Measurements from ENCODE around the gene TIMM10B. TPM values are rescaled to one million over a fixed set of nuclear protein-coding genes. Genes with fewer than 3 reads are reported as not detected.

TIMM10B gene
- total and polyA plus RNA-seq, 4 donors = 16.1 to 31.9 (median 16.7) TPM

DNA sequence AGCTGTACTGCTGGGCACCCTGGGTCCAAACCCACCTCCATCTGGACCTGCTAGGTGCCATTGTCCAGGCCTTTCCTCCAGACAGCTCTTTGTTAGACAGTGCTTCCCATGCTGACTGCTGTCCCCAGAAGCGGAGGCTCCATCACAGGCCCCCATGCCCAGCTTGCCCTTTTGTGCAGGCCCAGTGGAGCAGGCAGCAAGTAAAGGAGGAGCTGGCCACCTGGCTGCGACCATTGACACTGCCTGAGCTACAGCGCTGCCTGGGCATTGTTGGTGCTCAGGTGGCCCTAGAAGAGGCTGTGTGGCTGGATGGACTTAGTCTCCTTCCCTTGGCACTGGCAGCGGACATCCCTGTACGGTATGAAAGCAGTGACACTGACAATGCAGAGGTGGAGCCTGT lies 17.2 kb downstream of the TIMM10B start:
- H3K9me3 ChIP-seq (ENCODE audit: control insufficient read depth in 4 of 4, low read length in 3 of 4) = no peaks in the 10 kb centered on the region
- WGBS = 94% methylated on average over 5 of the region's 5 CpGs
- H3K36me3 ChIP-seq (ENCODE audit: control insufficient read depth in 4 of 4, insufficient read depth in 3 of 4, low read depth in 1 of 4, low read length in 3 of 4) = peaks cover 0 to 22% (median 6%) of the 10 kb centered on the region in 4 donors
- H3K27me3 ChIP-seq (ENCODE audit: control insufficient read depth in 4 of 4, insufficient read depth in 4 of 4, low read length in 3 of 4) = no peaks in the 10 kb centered on the region
- TF ChIP-seq RAD21 (IDR thresholded peaks at IDR 0.05) (no peak), HNF4G (IDR thresholded peaks at IDR 0.05) (no peak)
- TF ChIP-seq, protein P1, sequence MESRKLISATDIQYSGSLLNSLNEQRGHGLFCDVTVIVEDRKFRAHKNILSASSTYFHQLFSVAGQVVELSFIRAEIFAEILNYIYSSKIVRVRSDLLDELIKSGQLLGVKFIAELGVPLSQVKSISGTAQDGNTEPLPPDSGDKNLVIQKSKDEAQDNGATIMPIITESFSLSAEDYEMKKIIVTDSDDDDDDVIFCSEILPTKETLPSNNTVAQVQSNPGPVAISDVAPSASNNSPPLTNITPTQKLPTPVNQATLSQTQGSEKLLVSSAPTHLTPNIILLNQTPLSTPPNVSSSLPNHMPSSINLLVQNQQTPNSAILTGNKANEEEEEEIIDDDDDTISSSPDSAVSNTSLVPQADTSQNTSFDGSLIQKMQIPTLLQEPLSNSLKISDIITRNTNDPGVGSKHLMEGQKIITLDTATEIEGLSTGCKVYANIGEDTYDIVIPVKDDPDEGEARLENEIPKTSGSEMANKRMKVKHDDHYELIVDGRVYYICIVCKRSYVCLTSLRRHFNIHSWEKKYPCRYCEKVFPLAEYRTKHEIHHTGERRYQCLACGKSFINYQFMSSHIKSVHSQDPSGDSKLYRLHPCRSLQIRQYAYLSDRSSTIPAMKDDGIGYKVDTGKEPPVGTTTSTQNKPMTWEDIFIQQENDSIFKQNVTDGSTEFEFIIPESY (IDR thresholded peaks at IDR 0.05) = no peak
- no peak overlapping the region for H3K9ac ChIP-seq (ENCODE audit: low read depth in 1 of 2, low read length in 2 of 2)
- H3K4me1 ChIP-seq (ENCODE audit: control insufficient read depth in 4 of 4, insufficient read depth in 4 of 4, low read length in 3 of 4) = peaks cover 0 to 5% (median 5%) of the 10 kb centered on the region in 4 donors
- H3K27ac ChIP-seq (ENCODE audit: low read depth in 1 of 2, low read length in 2 of 2) = no peak overlapping the region
- no peak for DNase-seq (ENCODE audit: low spot score)
- H3K4me3 ChIP-seq (ENCODE audit: low read depth in 1 of 3, low read length in 3 of 3) = no peak overlapping the region

DNA sequence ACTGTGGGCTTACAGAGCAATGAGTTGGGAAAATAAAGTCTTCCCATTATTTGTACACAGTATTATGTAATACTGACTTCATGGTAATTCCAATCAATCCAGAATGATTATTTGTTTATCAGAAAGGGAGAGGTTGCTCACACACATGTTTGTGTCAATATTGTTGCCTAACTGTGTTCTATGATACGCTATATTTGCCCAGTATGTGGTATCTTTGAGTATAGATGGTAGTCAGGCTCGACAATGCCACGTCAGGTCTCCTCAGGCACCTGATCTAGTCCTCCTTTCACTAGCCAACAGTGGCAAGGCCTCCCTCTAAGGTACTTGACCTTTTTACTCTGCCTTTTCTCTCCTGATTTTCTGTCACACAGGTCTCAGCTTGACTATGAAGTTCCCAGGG lies 21.1 kb downstream of the TIMM10B start:
- no peaks in the 10 kb centered on the region for H3K27me3 ChIP-seq (ENCODE audit: control insufficient read depth in 4 of 4, insufficient read depth in 4 of 4, low read length in 3 of 4)
- no peak overlapping the region for H3K9ac ChIP-seq (ENCODE audit: low read depth in 1 of 2, low read length in 2 of 2)
- H3K27ac ChIP-seq (ENCODE audit: low read depth in 1 of 2, low read length in 2 of 2) = no peak overlapping the region
- H3K9me3 ChIP-seq (ENCODE audit: control insufficient read depth in 4 of 4, low read length in 3 of 4) = no peaks in the 10 kb centered on the region
- peaks cover 0 to 5% (median 5%) of the 10 kb centered on the region in 4 donors for H3K4me1 ChIP-seq (ENCODE audit: control insufficient read depth in 4 of 4, insufficient read depth in 4 of 4, low read length in 3 of 4)
- peaks cover 0 to 24% (median 6%) of the 10 kb centered on the region in 4 donors for H3K36me3 ChIP-seq (ENCODE audit: control insufficient read depth in 4 of 4, insufficient read depth in 3 of 4, low read depth in 1 of 4, low read length in 3 of 4)
- DNase-seq (ENCODE audit: low spot score) = no peak
- TF ChIP-seq HNF4A (conservative IDR thresholded peaks at IDR 0.05) = no peak
- no peak for TF ChIP-seq TAF1 (conservative IDR thresholded peaks at IDR 0.05)
- no peak for TF ChIP-seq RXRA (IDR thresholded peaks at IDR 0.05)
- no peak for TF ChIP-seq NR2F2 (IDR thresholded peaks at IDR 0.05)
- TF ChIP-seq, protein P2, sequence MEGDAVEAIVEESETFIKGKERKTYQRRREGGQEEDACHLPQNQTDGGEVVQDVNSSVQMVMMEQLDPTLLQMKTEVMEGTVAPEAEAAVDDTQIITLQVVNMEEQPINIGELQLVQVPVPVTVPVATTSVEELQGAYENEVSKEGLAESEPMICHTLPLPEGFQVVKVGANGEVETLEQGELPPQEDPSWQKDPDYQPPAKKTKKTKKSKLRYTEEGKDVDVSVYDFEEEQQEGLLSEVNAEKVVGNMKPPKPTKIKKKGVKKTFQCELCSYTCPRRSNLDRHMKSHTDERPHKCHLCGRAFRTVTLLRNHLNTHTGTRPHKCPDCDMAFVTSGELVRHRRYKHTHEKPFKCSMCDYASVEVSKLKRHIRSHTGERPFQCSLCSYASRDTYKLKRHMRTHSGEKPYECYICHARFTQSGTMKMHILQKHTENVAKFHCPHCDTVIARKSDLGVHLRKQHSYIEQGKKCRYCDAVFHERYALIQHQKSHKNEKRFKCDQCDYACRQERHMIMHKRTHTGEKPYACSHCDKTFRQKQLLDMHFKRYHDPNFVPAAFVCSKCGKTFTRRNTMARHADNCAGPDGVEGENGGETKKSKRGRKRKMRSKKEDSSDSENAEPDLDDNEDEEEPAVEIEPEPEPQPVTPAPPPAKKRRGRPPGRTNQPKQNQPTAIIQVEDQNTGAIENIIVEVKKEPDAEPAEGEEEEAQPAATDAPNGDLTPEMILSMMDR (IDR thresholded peaks at IDR 0.05; ENCODE audit: low read depth, low read length, missing input control) = no peak
- no peak for TF ChIP-seq SP1 (IDR thresholded peaks at IDR 0.05)
- TF ChIP-seq JUND (IDR thresholded peaks at IDR 0.05) = no peak
- no peak for TF ChIP-seq EGR1 (IDR thresholded peaks at IDR 0.05; ENCODE audit: low read depth in 2 of 2)
- no peak overlapping the region for H3K4me3 ChIP-seq (ENCODE audit: low read depth in 1 of 3, low read length in 3 of 3)
- 61% methylated on average over 3 of the region's 3 CpGs for WGBS

DNA sequence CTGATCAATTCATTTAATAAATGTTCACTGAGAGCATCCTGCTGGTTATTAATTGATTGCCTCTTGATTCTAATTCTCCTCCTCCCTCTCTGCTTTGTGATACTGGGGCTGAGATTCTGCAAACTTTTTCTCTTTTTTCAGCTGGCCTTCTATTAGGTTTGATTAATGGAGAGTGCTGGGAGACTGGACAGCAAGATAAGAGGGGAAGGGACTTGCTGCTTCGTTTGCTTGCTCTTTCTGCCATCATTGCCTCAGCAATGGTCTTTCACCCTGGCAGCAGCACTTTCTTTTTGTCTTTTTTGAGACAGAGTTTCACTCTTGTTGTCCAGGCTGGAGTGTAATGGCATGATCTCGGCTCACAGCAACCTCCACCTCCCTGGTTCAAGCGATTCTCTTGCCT lies 22.9 kb downstream of the TIMM10B start:
- Histone ChIP-seq H3K9me3 (ENCODE audit: control insufficient read depth in 4 of 4, low read length in 3 of 4) (no peaks in the 10 kb centered on the region), H3K9ac (ENCODE audit: low read depth in 1 of 2, low read length in 2 of 2) (no peak overlapping the region), H3K4me1 (ENCODE audit: control insufficient read depth in 4 of 4, insufficient read depth in 4 of 4, low read length in 3 of 4) (peaks cover 0 to 5% (median 5%) of the 10 kb centered on the region in 4 donors), H3K36me3 (ENCODE audit: control insufficient read depth in 4 of 4, insufficient read depth in 3 of 4, low read depth in 1 of 4, low read length in 3 of 4) (peaks cover 0 to 15% (median 3%) of the 10 kb centered on the region in 4 donors), H3K27ac (ENCODE audit: low read depth in 1 of 2, low read length in 2 of 2) (no peak overlapping the region), H3K4me3 (ENCODE audit: low read depth in 1 of 3, low read length in 3 of 3) (no peak overlapping the region), H3K27me3 (ENCODE audit: control insufficient read depth in 4 of 4, insufficient read depth in 4 of 4, low read length in 3 of 4) (no peaks in the 10 kb centered on the region)
- DNase-seq (ENCODE audit: low spot score) = no peak
- WGBS = 87% methylated on average over 3 of the region's 3 CpGs
- TF ChIP-seq, protein P3, sequence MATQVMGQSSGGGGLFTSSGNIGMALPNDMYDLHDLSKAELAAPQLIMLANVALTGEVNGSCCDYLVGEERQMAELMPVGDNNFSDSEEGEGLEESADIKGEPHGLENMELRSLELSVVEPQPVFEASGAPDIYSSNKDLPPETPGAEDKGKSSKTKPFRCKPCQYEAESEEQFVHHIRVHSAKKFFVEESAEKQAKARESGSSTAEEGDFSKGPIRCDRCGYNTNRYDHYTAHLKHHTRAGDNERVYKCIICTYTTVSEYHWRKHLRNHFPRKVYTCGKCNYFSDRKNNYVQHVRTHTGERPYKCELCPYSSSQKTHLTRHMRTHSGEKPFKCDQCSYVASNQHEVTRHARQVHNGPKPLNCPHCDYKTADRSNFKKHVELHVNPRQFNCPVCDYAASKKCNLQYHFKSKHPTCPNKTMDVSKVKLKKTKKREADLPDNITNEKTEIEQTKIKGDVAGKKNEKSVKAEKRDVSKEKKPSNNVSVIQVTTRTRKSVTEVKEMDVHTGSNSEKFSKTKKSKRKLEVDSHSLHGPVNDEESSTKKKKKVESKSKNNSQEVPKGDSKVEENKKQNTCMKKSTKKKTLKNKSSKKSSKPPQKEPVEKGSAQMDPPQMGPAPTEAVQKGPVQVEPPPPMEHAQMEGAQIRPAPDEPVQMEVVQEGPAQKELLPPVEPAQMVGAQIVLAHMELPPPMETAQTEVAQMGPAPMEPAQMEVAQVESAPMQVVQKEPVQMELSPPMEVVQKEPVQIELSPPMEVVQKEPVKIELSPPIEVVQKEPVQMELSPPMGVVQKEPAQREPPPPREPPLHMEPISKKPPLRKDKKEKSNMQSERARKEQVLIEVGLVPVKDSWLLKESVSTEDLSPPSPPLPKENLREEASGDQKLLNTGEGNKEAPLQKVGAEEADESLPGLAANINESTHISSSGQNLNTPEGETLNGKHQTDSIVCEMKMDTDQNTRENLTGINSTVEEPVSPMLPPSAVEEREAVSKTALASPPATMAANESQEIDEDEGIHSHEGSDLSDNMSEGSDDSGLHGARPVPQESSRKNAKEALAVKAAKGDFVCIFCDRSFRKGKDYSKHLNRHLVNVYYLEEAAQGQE (IDR thresholded peaks at IDR 0.05) = no peak
- TF ChIP-seq FOXA1 (IDR thresholded peaks at IDR 0.05) (no peak), GABPA (IDR thresholded peaks at IDR 0.05 in 1 of 2, conservative IDR thresholded peaks at IDR 0.05 in 1 of 2) (no peak), HNF4A (conservative IDR thresholded peaks at IDR 0.05) (no peak), TAF1 (conservative IDR thresholded peaks at IDR 0.05) (no peak), RAD21 (IDR thresholded peaks at IDR 0.05) (no peak), JUND (IDR thresholded peaks at IDR 0.05) (no peak), EGR1 (IDR thresholded peaks at IDR 0.05; ENCODE audit: low read depth in 2 of 2) (no peak), NR2F2 (IDR thresholded peaks at IDR 0.05) (no peak), HNF4G (IDR thresholded peaks at IDR 0.05) (no peak)
- TF ChIP-seq, protein P4, sequence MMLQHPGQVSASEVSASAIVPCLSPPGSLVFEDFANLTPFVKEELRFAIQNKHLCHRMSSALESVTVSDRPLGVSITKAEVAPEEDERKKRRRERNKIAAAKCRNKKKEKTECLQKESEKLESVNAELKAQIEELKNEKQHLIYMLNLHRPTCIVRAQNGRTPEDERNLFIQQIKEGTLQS (IDR thresholded peaks at IDR 0.05) = no peak
- TF ChIP-seq, protein P5, sequence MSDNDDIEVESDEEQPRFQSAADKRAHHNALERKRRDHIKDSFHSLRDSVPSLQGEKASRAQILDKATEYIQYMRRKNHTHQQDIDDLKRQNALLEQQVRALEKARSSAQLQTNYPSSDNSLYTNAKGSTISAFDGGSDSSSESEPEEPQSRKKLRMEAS (IDR thresholded peaks at IDR 0.05) = no peak
- TF ChIP-seq, protein P1 (IDR thresholded peaks at IDR 0.05) = no peak

Measured in liver (tissue), 9 donors.